GM19043 (cell line): ENCODE results near the gene ABO.
"Not testable (repeated sequence)": the region's sequence is repeated elsewhere in the genome, so short reads cannot be mapped to it uniquely, and the experiment has no call there.

Experiments used
- ATAC-seq: cut with Tn5 transposase; IDR thresholded peaks from one replicate; pipeline ENCODE4 v1.9.1; 2021; ENCODE audit warnings: low read depth; ENCODE audit not compliant: unreplicated experiment

Gene ABO

DNA sequence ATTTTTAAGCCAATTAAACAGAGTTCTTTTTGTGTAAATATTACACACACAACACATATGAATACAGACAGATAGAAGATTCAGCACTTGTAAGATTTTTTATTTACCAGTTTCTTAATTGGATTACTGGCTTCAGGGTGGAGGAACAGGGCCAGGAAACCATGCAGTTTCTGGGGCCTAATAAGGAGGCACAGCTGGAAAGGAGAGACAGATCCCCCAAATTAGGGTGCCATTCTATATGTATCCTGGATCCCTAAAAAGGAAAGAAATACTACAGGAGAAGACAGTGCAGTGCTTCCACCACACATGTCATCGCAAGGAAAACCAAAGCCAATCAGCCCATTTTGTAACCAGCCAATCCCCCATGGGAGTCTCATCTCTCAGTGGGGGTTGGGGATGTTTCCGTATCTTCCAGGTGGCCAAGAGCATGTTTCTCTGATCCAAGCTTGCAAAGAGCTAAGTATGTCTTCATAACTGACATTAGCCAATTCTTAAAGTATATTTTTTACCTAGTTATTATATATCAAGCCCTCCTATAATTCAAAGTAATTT is 15.8 kb upstream of the ABO start:
- ATAC-seq, result no peak

DNA sequence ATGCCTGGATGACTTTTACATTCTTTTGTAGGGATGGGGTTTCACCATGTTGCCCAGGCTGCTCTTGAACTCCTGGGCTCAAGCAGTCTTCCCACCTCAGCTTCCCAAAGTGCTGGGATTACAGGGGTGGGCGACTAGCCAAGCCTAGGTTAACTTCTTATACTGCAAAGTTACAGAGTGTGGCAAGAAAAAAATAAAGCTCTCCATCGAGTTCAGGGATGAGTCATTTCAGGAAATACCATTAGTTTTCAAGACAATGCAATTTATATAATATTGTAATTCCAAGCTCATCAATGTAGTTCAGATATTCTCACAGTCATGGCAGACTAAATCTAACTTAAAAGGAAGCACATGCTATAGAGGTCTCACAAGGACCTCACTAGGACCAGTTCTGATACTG is 11.5 kb upstream of the ABO start:
- ATAC-seq, result no peak

DNA sequence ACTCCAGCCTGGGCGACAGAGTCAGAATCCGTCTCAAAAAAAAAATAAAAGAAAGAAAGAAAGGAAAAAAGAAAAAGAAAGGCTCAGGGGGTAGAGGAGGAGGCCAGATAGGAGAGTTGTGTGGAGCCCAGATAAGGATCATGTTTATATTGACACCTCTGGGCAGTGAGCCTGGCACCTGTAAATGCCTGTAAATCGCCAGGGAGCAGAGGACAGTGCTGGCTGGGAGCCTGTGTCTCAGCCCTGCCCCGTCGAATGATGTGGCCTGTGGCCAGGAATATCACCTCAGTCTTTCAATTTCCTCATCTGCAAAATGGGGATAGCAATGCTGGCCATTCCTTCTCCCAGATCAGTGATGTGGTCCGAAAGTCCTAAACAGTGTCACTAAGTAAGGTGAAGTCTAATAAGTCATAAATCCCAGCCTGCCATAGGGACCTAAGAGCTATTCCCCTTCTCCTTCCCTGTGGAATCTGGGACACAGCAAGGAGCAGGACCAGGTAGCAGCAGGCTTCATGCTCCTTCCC is 10.3 kb upstream of the ABO start:
- no peak for ATAC-seq

DNA sequence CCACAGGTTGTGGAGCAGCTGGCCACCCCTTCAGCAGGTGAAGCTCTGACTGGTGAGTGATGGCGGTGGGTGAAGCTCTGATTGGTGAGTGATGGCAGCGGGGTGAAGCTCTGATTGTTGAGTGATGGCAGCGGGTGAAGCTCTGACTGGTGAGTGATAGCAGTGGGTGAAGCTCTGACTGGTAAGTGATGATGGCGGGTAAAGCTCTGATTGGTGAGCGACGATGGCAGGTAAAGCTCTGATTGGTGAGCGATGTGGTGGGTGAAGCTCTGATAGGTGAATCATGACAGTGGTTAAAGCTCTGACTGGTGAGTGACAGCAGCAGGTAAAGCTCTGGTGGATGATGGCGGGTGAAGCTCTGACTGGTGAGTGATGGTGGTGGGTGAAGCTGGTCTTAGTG is 9.4 kb upstream of the ABO start:
- no peak for ATAC-seq

DNA sequence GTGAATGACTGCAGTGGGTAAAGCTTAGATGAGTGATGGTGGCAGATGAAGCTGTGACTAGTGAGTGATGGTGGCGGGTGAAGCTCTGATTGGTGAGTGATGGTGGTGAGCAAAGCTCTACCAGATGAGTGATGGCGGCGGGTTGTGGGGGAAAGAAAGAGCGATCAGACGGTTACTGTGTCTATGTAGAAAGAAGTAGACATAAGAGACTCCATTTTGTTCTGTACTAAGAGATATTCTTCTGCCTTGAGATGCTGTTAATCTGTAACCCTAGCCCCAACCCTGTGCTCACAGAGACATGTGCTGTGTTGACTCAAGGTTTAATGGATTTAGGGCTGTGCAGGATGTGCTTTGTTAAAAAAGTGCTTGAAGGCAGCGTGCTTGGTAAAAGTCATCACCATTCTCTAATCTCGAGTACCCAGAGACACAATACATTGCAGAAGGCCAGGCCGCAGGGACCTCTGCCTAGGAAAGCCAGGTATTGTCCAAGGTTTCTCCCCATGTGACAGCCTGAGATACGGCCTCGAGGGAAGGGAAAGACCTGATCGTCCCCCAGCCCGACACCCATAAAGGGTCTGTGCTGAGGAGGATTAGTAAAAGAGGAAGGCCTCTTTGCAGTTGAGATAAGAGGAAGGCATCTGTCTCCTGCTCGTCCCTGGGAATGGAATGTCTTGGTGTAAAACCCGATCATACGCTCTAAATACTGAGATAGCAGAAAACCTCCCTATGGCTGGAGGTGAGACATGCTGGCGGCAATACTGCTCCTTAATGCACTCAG is 8.4 kb upstream of the ABO start:
- ATAC-seq, result not testable (repeated sequence)

DNA sequence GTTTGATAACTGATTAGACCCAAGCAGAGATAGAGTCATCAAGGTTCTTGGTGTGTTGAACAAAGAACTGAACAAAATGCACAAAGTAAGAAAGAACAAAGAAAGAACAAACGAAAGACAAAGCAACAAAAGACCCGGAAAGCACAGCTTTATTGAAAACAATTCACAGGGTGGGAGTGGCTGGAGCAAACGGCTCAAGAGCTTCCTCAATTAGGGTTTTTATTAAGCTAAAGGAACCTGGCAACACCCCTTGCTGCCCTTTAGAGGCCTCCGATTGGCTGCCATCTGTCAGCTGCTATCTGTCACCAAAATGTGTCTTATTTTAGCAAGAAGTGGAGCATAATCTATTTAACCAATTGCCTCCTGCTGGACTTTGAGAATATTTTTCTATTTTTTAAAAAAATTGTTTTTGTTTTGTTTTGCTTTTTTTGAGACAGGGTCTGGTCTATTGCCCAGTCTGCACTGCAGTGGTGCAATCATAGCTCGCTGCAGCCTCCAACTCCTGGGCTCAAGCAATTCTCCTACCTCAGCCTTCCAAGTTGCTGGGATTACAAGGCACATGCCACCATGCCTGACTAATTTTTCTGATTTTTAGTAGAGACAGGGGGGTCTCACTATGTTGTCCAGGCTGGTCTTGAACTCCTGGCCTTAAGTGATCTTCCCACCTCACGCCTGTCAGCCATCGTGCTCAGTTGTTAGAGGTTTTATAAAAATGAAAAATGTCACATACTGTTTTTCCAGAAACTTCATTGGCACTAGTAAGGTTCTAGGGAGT is 7.7 kb upstream of the ABO start:
- no peak for ATAC-seq

DNA sequence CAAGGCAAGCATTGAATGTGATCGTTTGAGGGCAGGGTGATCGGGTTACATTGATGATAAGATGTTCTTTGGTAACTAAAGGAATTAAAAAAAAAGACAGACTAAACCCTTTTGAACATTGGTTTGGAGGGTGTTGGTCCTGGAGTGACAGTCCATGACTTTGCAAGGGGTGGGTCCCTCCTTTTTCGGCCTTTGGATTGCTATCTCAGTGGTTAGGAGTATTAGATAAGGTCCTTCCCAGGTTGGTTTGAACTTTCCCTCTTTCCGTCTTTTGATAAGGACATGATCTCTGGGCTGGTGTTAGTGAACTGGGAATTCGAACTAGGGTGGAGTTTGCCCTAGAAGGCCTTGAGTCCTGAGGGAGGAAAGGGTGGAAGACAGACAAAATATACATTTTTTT is 5.4 kb upstream of the ABO start:
- ATAC-seq, result no peak

DNA sequence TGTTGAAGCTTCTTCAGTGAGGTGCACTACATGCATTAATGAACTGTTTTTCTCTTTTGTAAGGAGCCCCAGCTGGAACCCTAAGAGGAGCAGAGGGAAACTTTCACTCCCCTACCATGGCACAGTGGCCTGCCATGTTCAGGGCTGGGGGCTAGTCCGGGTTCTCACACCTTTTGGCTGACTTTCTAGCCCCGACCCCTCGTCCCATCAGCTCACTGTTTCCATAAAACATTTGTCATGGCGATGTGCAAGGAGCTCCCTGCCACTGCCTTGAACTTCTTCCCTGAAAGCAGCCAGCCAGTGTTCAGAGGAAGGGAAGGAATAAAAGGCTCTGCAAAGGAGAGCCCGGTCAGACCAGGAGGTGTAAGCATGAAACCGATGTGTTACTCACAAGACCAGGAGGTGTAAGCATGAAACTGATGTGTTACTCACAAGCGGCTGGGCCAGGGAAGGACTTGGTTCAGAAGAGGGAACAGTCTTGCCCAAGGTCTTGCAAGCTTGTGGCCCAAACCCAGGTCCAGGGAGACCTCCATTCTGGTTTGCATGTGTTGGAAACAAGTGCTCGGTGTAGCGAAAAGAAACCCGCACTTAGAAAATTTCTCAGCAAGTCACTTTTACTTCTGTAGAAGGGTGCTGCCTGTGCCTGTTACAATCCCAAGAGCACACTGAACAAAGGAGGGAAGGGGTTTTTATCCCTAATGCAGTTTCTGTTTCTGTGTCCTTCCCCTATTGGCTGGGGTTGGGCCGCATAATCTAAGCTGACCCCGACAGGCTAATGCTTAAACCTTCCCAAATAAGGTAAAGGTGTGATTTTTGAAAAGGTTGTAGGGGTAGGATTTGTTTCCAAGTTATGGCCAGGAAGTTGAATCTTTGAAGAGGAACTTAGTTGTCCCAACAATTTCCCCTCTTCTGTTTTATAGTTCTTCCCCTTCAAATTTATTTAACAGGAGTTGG is 3.4 kb upstream of the ABO start:
- ATAC-seq, result no peak

DNA sequence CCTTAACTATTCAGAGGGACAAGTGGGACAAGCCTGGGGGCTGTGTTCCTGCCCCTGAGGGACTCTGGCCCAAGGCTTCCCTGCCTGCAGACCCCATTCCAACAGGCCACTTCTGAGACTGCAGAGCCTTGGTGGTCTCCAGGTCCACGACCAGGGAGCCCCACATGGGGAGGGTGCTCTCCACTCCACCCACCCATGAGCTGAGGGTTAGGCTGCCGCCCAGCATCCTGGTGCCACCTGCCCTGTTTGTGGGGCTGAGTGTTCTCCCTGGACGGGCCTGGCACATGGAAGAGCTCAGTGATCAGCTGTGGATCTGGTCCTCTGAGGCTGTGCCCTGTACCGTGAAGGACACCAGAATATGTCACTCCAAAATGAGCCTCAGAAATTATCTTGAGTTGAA is 2.5 kb upstream of the ABO start:
- no peak for ATAC-seq

DNA sequence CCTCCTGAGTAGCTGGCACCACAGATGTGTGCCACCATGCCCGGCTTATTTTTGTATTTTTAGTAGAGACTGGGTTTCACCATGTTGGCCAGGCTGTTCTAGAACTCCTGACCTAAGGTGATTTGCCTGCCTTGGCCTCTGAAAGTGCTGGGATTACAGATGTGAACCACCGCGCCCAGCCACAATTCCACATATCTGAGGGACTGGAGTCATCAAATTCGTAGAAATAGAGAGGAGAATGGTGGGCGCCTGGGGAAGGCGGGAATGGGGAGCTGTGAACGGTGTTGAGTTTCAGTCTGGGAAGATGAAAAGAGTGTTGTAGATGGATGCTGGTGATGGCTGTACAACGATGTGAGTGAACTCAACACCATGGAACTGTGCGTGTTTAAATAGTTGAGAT is 1.9 kb upstream of the ABO start:
- no peak for ATAC-seq

DNA sequence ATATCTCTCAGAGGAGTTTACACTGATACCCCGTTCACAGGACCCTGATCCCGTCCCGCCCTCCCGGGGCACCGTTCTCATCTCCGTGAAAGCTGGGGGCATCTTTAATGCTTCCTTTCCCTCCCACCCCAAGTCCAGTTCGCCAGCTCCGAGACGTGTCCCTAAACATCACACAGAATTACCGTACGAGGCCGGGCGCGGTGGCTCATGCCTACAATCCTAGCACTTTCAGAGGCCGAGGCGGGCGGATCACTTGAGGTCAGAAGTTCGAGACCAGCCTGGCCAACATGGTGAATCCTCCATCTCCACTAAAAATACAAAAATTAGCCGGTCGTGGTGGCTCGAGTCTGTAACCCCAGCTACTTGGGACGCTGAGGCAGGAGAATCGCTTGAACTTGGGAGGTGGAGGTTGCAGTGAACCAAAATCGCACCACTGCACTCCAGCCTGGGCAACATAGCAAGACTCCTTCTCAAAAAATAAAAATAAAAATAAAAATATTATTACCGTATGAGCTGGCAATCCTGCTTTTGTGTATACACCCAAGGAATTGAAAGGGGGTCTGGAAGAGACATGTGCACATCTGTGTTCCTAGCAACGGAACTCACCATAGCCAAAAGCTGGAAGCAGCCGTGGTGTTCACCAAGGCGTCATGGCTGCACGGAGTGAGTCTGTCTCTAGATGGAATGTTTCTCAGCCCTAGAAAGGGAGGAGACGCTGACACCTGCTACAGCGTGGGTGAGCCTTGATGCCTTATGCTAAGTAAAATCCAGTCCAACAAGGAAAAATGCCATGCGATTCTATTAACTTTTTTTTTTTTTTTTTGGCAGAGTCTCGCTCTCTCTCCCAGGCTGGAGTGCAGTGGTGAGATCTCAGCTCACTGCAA is 1.2 kb upstream of the ABO start:
- no peak for ATAC-seq

DNA sequence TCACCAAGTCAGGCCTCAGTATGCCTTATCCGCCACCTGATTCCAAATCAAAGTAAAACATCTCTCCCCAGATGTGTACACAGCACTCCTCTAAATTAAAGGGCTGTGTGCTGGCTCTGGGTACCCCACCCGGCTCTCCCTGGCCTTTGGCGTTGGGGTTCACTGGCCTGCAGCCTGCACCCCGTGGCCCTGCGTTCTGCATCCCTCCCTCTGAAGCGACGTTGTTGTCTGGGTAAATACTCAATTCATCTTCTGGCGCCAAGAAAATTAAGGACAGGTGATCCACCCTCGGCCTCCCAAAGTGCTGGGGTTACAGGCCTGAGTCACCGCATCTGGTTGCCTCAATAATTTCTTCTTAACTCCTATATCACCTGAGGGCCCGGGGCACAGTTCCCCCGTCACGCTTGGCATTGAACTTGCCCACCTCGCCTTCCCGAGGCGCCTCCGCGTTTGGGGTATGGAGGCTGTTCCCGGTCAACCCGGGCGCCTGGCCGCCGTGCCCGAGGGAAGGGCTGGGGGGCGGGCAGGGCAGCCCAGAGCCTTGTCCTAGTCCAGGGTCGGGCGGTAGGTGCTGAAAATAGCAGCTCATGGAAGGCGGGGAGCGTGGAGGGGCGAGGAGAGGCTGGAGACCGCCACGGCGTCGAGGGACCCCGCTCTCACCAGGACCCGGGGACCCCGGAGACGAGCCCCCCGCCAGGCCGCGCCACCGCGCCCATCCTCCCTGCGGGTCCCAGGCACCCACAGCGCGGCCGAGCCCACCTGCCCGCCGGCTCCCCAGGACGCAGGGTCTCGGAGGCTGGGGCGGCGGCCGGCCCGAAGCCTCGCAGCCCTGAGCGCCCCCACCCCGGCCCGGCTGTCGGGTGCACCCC is 531 bp downstream of the ABO start:
- no peak for ATAC-seq

DNA sequence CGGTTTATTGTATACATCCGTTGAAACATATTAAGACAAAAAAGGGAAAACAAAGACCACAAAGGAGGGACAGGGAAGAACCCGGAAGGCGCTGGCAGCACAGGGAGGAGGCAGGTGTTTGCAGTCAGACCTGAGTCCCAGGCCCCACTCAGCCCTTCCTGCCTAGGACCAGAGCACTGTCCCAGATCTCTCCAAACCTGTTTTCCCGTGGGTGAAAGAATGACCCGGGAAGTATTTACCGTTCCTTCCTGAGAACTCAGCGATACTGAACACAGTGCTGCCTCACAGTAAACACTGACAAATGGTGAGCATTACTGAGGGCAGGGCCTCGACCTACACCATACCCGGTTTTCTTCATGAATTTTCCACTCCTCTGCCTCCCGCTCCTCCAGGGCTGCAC is 1.2 kb downstream of the ABO start:
- ATAC-seq, result no peak

DNA sequence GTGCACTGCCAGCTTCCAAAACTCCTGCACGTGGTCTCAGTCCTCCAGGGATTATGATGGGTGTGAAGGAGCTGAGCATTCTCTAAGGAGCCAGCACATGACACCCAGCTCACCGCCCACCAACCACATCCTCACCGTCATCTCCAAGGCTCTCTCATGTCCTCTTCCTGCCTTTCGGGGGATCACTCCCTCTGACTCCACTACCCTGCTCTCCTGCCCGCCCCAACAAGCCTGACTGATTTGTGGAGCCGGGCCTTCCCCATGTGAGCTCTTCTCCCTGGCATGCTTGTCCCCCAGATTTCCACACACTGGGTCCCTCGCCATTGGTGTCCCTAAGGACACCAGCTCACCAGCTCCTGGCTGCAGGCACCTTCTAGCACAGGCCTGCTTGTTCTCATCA is 1.9 kb downstream of the ABO start:
- ATAC-seq, result no peak

DNA sequence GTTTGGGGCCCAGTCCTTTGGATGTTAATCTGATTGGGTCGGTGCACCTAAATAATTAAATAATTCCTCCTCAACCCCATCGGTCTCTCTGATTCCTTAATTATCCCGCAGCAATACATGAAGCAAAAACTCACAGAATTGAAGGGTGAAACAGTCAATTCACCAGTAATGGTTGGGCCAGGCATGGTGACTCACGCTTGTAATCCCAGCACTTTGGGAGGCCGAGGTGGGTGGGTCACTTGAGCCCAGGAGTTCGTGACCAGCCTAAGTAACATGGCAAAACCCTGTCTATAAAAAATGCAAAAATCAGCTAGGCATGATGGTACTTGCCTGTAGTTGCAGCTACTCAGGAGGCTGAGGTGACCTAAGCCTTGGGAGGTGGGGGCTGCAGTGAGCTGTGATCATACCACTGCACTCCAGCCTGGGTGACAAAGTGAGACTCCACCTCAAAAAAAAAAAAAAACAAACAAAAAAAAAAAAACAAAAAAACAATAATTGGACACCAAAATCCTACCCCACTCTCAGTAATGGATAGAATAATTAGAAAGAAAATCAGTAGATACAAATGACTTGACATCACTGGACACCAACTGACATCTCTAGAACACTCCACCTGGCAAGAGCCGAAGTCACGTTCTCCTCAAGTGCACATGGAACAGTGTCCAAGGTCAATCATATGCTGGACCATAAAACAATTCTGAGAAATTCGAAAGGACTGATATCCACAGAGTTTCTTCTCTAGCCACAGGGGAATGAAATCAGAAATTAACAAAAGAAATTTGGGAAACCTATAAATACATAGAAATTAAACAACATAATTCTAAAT is 5.3 kb downstream of the ABO start:
- no peak for ATAC-seq

DNA sequence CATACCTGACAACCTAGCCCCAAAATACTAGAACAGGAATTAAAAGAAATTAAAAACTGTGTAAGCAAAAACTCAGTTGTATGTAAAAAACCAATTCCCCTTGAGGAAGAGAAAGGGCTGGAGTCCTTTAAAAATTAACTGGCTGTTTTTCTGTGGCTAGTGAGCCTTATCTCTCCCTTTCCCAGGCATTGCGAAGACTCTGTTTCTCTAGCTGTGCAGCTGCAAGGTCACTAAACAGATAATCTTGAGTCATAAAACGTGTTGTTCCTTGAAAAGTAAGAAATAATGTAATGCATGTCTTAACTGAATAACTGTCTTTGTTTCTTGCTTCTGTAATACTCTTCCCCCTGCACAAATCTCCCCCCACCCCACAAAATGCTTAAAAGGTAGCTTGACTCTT is 5.9 kb downstream of the ABO start:
- not testable (repeated sequence) for ATAC-seq

DNA sequence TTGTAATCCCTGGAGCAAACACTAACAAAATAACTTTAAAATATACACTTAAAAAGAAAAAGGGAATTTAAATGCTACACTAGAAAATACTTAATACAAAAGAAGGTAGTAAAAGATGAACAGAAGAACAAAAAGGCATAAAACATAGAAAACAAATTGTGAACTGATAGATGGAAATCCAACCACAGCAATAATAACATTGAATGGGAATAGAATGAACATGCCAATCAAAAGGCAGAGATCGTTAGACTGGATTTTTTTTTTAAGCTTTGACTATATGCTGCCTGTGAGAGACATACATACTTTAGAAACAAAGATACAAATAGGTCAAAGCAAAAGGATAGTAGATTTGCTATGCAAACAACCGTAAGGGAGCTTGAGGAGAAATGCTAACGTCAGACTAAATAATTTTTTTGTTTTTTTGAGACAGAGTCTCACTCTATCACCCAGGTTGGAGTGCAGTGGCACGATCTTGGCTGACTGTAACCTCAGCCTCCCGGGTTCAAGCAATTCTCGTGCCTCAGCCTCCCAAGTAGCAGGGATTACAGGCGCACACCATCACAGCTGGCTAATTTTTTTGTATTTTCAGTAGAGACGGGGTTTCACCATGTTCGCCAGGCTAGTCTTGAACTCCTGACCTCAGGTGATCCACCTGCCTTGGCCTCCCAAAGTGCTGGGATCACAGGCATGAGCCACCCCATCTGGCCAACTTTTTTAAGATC is 6.5 kb downstream of the ABO start:
- ATAC-seq, result no peak
